HL-60/S4 treated with phorbol 12-myristate 13-acetate at 8.2 ng/mL for 4 days and 3 days (cell line): ENCODE results near the gene TMCC2.
"Not testable (repeated sequence)": the region's sequence is repeated elsewhere in the genome, so short reads cannot be mapped to it uniquely, and the experiment has no call there.

Experiments
- in situ Hi-C: fragments of 300-500 bp; cut with MboI; formaldehyde crosslinking; loops from 2 replicates; pipeline ENCODE4 v1.15.0; 2022; ENCODE audit warnings: low sequenced_read_pairs

Gene TMCC2

DNA sequence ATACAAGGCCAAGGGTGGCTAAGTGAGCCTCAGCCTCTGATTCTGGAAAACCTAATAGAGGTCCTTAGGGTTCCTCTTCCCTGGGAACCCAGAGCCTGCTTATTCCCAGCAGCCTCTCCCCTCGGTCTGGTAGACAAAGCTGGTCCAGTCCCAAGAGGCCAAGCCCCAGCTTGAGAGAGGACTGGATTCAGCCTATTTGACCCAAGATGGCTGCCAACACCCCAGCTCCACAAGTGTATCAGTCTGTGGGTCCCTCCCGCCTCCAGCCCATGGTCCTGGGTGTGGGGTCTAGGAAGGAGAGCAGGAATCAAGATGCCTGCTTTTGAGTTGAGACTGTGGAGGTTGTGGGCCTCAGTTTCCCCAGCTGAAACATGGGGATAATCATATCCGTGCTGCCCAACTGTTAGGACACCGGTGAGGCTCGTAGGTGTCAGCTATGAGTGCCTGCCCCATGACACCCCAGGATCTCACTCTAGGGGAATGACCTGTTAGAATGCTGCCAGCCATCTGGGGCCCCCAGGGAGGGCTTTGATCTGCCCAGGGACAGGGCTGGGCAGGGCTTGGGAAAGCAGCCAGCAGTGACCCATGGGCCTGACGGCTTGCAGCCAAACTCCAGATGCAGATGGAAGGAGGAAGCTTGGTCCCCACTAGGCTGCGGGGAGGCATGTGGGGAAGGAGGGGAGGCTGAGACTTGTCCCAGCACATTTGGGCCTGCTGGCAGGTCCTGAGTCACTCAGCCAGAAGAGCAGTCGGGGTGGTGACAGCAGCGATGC, 48.4 kb downstream of the TMCC2 start:
- in situ Hi-C loops = no loop called here

- in situ Hi-C loops = no loop called here
These were observed 48.9 kb downstream of the TMCC2 start for GRCh38 chr1:205276689-205277065.

GRCh38 chr1:205279986-205280385, 52.2 kb downstream of the TMCC2 start:
- in situ Hi-C loops = loop anchor here (5.0 kb wide), 1 partner anchor 42 kb away; the partner anchor contains the start of gene NUAK2

- in situ Hi-C loops = loop anchor here (5.0 kb wide), 1 partner anchor 41 kb away; the partner anchor contains the start of gene NUAK2
These were observed 53.1 kb downstream of the TMCC2 start for GRCh38 chr1:205280666-205281395.

GRCh38 chr1:205283270-205284147, 55.8 kb downstream of the TMCC2 start:
- in situ Hi-C loops = loop anchor here (5.0 kb wide), 1 partner anchor 39 kb away; the partner anchor contains the start of gene NUAK2

- in situ Hi-C loops = loop anchor here (5.0 kb wide), 1 partner anchor 38 kb away; the partner anchor contains the start of gene NUAK2
These were observed 56.8 kb downstream of the TMCC2 start for GRCh38 chr1:205284420-205285144.

DNA sequence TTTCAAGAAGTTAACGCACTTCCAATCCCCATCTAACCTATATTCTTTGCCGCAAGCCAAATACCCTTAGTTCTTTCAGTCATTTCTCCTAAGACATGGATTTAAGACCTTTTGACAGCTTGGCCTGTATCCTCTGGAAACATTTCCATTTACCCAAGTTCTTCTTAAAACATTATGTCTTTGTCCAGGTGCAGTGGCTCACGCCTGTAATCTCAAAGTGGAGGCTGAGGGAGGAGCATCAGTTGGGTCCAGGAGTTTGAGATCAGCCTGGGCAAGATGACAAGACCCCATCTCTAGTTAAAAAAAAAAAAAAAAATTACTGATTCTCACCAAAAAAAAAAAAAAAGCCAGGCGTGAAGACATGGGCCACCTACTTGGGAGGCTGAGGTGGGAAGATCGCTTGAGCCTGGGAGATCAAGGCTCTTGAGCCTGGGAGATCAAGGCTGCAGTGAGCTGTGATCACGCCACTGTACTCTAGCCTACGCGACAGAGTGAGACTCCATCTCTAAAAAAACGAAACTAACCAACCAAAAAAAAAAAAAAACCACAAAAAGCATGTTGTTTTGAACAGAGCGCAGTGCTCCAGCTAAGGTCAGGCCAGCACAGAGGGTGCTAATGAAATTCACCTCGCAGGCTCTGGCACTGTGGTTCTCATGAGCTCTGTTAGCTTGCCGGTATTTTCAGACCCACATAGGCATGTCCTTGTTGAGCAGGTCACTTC, 57.8 kb downstream of the TMCC2 start:
- in situ Hi-C loops = no loop called here

GRCh38 chr1:205286335-205286950, 58.7 kb downstream of the TMCC2 start:
- in situ Hi-C loops = no loop called here

DNA sequence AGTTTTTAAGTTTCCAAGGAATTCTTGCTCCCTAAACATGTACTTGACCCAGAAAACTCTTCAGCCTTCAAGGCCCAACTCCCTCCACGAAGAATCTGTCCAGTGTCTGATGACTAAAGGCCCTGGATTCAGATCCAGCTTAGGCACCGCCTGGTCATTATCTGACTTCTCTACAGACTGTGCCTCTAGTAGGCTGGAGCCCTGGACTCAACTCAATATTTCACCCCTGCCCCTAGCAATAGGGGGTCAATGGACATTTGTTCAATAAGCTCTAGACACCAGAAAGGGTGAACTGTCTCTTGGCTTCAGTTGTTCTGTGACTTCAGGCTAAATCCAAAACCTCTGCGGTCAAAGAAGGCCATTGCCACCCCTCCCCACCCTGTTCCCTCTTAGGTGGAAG, 59.3 kb downstream of the TMCC2 start:
- in situ Hi-C loops = no loop called here

GRCh38 chr1:205287767-205288559, 60.2 kb downstream of the TMCC2 start:
- in situ Hi-C loops = no loop called here

DNA sequence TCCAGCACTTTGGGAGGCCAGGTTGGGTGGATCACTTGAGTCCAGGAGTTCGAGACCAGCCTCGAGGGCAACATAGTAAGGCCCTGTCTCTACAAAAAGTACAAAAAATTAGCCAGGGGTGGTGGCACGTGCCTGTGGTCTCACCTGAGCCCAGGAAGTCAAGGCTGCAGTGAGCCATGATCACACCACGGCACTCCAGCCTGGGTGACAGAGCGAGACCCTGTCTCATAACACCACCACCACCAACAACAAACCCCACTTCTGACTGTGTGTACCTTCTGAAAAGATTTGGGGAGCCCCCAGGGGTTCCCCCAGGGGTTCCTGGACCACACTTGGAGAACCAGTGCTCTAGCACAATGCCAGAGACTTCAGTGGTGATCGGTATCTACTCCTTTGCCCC, 63.9 kb downstream of the TMCC2 start:
- in situ Hi-C loops = no loop called here

DNA sequence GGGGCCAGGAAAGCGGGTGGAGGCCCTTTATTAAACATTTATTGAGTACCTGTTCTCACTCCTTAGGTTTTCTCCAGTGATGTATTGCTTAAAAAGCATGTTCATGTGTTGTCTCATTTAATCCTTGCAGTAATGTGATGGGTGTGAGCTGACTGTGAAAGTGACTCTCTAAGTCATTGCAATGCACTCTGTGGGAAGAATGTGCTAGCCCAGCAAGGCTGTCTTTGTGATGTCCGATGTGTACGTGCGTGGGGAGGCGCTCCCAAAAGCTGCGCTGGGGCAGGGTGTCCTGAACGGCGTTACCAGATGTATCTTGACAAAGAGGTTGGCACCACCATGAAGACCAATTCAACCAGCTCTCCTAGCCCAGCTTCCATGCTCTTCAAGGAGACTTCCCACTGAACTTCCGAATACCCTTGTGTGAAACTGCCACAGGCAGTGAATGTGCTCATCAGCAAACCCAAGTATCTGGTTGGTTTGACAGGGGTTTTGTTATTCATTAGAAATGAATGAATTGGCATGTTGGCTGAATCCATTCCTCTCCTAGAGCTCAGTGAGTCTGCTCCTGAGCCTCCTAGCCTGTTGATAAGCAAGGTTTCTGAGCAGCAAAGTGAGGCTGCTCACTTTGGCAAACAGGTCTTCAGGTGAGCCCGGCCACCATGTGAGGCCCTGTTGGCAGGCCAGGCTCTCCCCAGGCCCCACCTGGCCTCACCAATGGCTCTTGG, 65.8 kb downstream of the TMCC2 start:
- in situ Hi-C loops = no loop called here

DNA sequence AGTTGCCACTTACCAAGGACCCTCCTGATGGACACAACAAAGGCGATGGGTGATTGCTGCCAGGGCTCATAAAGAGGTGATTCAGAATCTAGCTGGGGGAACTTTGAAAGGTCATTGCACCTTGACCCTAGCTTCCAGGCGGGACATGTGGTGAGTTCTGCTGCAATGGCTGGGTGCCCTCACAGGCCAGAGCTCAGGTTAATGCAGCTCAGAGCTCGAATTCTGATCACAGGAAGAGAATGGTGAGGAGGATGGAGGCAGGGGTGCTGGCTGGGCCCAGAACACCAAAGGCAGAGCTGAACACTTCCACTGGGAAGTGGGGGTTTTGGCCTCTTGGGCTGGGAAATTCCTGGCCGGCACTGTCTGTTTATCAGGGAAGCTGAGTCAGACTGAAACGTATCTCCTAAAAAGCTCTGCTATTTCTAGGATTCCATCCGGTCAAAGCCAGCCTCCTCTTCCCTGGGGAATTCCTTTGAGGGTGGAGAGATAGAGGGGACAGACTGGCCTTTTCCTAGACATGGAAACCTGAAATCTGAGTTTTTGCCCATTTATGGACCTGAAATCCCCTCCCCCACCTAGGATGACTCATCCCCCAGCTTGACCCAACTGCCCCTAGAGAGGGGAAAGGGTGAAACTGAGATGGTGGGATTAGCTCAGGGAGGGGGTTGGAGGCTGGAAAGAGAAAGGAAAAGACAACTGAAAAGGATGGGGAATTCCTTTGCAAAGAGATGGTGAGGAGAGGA, 66.6 kb downstream of the TMCC2 start:
- in situ Hi-C loops = no loop called here

GRCh38 chr1:205294934-205295333, 67.2 kb downstream of the TMCC2 start:
- in situ Hi-C loops = no loop called here

GRCh38 chr1:205296154-205296553, 68.4 kb downstream of the TMCC2 start:
- in situ Hi-C loops = no loop called here

DNA sequence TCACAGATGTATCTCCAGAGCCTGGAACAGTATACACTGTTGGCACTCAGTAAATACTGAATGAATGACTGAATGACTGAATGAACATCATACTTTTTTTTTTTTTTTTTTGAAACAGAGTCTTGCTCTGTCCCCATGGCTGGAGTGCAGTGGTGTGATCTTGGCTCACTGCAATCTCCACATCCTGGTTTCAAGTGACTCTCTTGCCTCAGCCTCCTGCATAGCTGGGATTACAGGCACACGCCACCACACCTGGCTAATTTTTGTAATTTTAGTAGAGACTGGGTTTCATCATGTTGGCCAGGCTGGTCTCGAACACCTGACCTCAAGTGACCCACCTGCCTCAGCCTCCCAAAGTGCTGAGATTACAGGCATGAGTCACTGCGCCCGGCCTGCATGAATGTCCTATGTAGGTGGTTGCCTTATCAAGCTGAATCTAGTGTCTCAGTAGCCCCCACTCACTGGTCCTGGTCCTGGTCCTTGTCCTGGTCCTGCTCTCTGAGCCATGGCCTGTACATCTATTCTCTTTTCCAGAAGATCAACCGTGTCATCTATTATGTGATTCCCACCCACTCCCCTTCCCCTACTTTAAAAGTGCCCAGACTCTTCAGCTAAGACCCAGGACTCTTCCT, 69.9 kb downstream of the TMCC2 start:
- in situ Hi-C loops = not testable (repeated sequence)
